ENCODE results near the gene PKNOX2. TPM values are rescaled to one million over a fixed set of nuclear protein-coding genes. Genes with fewer than 3 reads are reported as not detected.

The PKNOX2 gene
- total and polyA plus RNA-seq, 7 donors, result 0.23 to 4.7 (median 1.4) TPM

- intact Hi-C loops (cut with DNase I), result no loop called here
- no peaks in the 10 kb centered on the region for H3K4me1 ChIP-seq
- TF ChIP-seq POLR2A (IDR thresholded peaks at IDR 0.05) (no peak), POLR2AphosphoS5 (IDR thresholded peaks at IDR 0.05) (no peak), EP300 (IDR thresholded peaks at IDR 0.05) (no peak)
- TF ChIP-seq, protein P1, sequence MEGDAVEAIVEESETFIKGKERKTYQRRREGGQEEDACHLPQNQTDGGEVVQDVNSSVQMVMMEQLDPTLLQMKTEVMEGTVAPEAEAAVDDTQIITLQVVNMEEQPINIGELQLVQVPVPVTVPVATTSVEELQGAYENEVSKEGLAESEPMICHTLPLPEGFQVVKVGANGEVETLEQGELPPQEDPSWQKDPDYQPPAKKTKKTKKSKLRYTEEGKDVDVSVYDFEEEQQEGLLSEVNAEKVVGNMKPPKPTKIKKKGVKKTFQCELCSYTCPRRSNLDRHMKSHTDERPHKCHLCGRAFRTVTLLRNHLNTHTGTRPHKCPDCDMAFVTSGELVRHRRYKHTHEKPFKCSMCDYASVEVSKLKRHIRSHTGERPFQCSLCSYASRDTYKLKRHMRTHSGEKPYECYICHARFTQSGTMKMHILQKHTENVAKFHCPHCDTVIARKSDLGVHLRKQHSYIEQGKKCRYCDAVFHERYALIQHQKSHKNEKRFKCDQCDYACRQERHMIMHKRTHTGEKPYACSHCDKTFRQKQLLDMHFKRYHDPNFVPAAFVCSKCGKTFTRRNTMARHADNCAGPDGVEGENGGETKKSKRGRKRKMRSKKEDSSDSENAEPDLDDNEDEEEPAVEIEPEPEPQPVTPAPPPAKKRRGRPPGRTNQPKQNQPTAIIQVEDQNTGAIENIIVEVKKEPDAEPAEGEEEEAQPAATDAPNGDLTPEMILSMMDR (IDR thresholded peaks at IDR 0.05), result no peak
- WGBS, 2 donors, result 72 to 87% methylated on average over 4 of the region's 4 CpGs
- no peak overlapping the region for H3K4me3 ChIP-seq
- DNase-seq, result no peak
- no peaks in the 10 kb centered on the region for H3K9me3 ChIP-seq
- peaks cover 0 to 7% (median 0%) of the 10 kb centered on the region in 3 donors for H3K27me3 ChIP-seq
- no peaks in the 10 kb centered on the region for H3K36me3 ChIP-seq
- no peak overlapping the region for H3K27ac ChIP-seq
Observed at GRCh38 chr11:125124618-125124992, 39.9 kb upstream of the PKNOX2 start.

DNA sequence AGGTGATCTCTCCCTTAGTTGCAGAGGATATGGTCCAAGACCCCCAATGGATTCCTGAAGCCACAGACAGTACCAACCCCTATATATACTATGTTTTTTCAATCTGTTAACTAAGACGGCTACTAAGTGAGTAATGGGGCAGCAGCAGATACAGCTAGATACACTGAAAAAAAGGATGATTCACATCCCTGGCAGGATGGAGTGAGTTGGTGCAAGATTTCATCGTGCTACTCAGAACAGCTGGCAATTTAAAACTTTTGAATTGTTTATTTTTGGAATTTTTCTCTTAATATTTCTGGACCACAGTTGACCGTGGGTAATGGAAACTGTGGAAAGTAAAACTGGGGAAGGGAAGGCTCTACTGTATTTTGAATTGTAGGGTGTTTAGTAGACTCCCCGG is 36.1 kb upstream of the PKNOX2 start:
- intact Hi-C loops (cut with DNase I), result no loop called here
- no peaks in the 10 kb centered on the region for H3K9me3 ChIP-seq
- WGBS, 2 donors, result 77% methylated on average over 4 of the region's 4 CpGs
- DNase-seq, result no peak
- H3K27me3 ChIP-seq, result peaks cover 0 to 10% (median 0%) of the 10 kb centered on the region in 3 donors
- H3K4me3 ChIP-seq, result no peak overlapping the region
- TF ChIP-seq POLR2A (IDR thresholded peaks at IDR 0.05), result no peak
- TF ChIP-seq, protein P1 (IDR thresholded peaks at IDR 0.05), result no peak
- TF ChIP-seq POLR2AphosphoS5 (IDR thresholded peaks at IDR 0.05), result no peak
- H3K27ac ChIP-seq, result no peak overlapping the region
- no peaks in the 10 kb centered on the region for H3K4me1 ChIP-seq
- no peaks in the 10 kb centered on the region for H3K36me3 ChIP-seq

DNA sequence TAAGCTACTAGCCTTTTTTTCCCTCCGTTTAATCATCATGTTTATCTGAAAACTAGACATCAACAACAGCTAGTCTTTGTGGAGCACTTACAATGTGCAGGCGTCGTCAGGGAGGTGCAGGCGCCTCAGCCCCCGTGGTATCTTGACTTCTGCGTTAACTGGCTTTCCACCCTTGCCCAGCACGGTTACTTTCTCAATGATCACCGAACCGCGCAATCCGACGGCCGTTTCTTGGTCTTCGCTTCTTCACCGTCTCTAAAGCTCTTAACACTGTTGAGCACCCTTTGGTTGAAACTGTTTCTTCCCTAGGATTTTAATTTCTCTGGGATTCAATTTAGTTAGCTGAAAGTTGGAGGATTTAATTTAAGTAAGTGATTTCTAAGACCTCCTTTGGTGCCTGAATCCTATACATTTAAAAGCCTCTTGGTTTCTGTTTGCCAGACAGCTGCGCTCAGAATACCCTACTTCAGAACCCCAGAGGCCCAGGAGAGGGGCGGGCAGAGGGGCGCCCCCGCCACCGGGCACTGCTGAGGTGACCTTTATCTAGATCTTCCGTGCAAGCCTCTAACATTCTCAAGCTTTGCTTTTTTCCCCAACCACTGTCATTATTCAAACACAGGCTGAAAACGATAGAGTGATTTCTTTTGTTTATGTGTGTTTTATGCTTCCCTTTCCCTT is 35.1 kb upstream of the PKNOX2 start:
- intact Hi-C loops (cut with DNase I), result no loop called here
- DNase-seq, result no peak
- Histone ChIP-seq H3K4me3 (no peak overlapping the region), H3K36me3 (no peaks in the 10 kb centered on the region), H3K27me3 (peaks cover 0 to 10% (median 0%) of the 10 kb centered on the region in 3 donors), H3K27ac (no peak overlapping the region), H3K9me3 (no peaks in the 10 kb centered on the region), H3K4me1 (no peaks in the 10 kb centered on the region)
- TF ChIP-seq POLR2A (IDR thresholded peaks at IDR 0.05), result no peak
- TF ChIP-seq, protein P1 (IDR thresholded peaks at IDR 0.05), result no peak
- TF ChIP-seq POLR2AphosphoS5 (IDR thresholded peaks at IDR 0.05), result no peak
- TF ChIP-seq EP300 (IDR thresholded peaks at IDR 0.05), result no peak
- WGBS, 2 donors, result 76% methylated on average over 22 of the region's 22 CpGs

- WGBS, 2 donors, result 50 to 73% methylated on average over 1 of the region's 1 CpG
- peaks cover 0 to 10% (median 0%) of the 10 kb centered on the region in 3 donors for H3K27me3 ChIP-seq
- no peaks in the 10 kb centered on the region for H3K36me3 ChIP-seq
- H3K9me3 ChIP-seq, result no peaks in the 10 kb centered on the region
- no peak for DNase-seq
- no peaks in the 10 kb centered on the region for H3K4me1 ChIP-seq
- intact Hi-C loops (cut with DNase I), result no loop called here
- no peak overlapping the region for H3K4me3 ChIP-seq
- no peak for TF ChIP-seq EP300 (IDR thresholded peaks at IDR 0.05)
- no peak for TF ChIP-seq POLR2AphosphoS5 (IDR thresholded peaks at IDR 0.05)
- TF ChIP-seq, protein P1 (IDR thresholded peaks at IDR 0.05), result no peak
- no peak for TF ChIP-seq POLR2A (IDR thresholded peaks at IDR 0.05)
- no peak overlapping the region for H3K27ac ChIP-seq
Observed at GRCh38 chr11:125132071-125132470, 32.5 kb upstream of the PKNOX2 start.

DNA sequence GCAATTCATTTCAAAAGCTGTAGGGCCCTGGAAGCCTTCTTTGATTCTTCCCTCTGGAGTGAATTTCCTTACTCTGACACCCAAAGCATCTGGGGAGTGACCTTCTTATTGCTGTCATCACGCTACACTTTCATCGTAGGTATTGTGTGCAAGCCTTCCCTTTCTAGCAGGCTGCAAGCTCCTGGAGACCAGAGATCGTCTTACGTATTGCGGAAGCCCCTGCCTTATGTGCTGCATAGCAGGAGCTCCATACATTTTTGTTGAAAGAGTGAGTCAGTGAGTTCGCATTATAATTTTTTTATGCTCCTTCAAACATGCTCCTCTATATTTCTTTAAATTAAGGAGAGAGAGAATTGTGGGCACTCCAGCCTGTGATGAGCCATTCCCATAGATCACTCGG is 32.0 kb upstream of the PKNOX2 start:
- no peak overlapping the region for H3K4me3 ChIP-seq
- H3K27ac ChIP-seq, result no peak overlapping the region
- H3K9me3 ChIP-seq, result no peaks in the 10 kb centered on the region
- TF ChIP-seq POLR2A (IDR thresholded peaks at IDR 0.05) (no peak), EP300 (IDR thresholded peaks at IDR 0.05) (no peak), POLR2AphosphoS5 (IDR thresholded peaks at IDR 0.05) (no peak)
- TF ChIP-seq, protein P1 (IDR thresholded peaks at IDR 0.05), result no peak
- no peaks in the 10 kb centered on the region for H3K4me1 ChIP-seq
- no peak for DNase-seq
- intact Hi-C loops (cut with DNase I), result no loop called here
- no peaks in the 10 kb centered on the region for H3K36me3 ChIP-seq
- H3K27me3 ChIP-seq, result peaks cover 0 to 10% (median 0%) of the 10 kb centered on the region in 3 donors
- WGBS, 2 donors, result 83 to 87% methylated on average over 7 of the region's 7 CpGs

Measured in sigmoid colon (tissue), 7 donors.